ENCODE measurements around the gene THADA.
A peak's percentile ranks its signal among the peaks of the same experiment; 100 is the strongest.
"Not testable (repeated sequence)": the region's sequence is repeated elsewhere in the genome, so short reads cannot be mapped to it uniquely, and the experiment has no call there.

Gene THADA

DNA sequence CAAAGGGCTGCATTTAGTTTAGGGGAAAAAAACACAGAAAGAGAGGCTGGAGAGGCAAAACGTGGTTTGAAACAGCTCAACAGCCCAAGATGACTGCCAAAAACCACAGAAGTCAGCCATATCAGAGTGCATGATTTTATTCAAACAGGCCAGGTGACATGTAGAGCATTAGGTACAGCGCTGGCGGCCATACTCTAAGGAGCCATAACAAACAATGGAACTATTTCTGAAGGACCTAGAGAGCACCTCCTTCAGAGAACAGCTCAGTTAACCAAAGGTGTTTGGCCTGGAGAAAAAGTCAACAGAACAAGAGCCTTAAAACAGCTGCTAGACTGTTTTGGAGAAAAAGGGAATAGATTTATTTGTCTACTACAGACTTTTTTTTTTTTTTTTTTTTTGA is 2.6 kb downstream of the THADA start:
- no peak for DNase-seq

DNA sequence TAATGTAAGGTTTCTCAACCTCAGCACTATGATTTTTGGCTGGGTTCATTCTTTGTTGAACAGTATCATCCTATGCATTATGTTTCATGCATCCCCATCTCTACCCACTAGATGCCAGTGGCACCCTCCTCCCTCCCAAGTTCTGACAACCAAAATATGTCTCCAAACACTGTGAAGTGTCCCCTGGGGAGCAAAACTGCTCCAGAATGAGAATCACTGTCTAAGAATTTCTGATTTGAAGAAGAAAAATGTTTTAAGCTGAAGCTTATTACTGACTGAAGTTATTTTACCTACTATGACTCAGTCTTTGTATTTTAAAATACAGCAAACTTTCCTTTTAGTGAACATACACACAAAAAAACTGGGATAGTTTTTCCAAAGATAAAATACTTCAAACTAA is 3.4 kb downstream of the THADA start:
- no peak for DNase-seq

DNA sequence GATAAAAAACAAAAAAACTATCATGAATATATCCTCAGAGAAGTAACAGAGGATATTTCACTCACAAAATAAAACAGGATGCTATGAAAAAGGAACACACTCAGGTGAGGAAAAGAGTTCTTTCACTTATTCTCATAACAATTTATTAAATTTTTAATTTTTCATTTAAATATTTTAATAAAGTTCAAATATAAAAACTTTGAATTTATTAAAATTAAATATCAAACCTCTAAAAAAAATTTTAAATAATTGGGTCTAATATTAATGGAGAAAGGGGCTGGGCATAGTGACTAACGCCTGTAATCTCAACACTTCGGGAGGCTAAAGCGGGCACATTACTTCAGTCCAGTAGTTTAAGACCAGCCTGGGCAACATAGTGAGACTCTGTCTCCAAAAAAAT is 10.1 kb downstream of the THADA start:
- DNase-seq = no peak

DNA sequence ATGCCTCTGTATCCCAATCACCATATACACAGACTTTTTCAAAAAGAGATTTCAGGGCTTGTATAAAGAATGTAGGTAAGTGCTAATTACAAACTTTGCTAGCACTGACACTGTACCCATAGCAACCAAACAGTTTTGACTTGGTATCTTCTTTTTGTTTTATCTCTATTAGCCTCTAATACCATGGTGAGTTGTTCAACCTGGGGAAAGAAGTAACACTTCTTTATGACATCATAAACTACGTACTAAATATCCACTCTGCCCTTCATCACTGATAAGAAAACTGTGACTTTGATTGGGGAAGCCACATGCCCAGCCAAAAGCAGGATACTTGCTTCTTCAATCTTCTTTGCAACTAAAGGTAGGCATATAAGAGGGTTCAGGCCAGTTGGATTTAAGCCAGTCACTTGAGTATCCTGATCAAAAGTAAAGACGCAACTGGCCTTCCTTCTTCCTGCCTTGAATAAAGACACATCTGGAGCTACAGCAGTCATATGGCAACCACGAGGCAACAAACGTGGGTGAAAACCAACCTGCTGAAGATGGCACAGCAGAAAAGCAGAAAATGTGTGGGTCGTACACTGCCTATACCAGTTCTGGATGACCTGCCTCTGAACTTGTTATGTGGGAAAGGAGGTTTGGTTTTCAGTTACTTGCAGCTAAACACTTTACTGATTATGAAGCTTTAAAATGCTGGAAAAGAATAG is 16.4 kb downstream of the THADA start:
- DNase-seq = no peak

DNA sequence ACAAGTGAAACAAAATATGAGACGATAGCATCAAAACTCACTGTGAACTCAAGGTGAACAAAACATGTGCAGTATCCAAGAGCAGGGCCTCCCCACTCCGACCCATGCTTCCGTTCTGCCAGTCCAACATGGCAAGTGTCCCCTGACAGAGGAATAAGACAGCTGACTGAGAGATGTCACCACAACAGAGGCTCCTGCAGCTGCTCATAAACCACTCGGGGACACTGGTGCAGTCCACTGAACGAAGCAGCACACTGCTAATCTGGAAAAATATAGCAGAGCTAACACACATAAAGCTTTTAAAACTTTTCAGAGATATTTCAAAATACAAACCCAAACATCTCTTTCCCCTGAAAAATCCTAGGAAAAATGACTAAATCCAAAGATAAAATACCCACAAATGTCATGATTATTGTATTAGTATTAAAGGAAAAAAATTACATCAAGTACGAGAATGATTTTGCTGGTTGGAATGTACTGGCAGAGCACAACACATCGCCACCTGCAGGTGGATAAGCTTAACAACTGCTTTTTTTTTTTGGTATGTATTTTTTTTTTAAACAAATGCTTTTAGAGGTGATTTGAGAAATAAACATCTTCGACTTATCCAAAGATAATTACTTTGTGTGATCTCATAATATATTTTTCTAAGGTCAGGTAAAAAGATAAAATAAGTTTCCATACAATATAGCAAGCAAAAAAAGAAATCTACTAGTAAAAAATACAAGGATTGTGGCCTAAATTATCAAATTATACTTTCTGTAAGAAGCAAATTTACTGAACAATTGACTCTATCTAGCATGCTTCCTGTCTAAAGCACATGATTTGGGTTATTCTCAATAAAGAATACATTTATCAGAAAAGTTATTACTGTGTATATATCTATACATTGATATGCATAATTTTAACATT is 18.6 kb downstream of the THADA start:
- no peak for DNase-seq

DNA sequence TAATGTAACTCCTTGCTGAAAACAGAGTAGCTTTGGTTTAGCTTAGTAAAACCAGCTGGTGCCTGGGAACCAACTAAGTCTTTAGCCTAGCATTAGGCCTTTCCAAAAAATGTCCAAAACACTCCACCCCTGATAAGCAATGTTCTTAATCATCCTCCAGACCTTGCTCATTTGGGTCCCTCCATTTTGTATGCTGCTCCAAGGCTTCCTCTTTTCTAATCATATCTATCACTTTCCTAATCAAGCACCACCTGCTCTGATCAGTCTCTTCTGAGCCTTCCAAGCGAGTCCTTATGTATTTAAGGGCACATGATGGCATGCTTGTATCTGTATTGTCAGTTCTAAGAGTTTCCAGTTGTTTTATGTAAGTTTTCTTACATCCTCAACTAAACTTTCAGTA is 23.6 kb downstream of the THADA start:
- DNase-seq = no peak

DNA sequence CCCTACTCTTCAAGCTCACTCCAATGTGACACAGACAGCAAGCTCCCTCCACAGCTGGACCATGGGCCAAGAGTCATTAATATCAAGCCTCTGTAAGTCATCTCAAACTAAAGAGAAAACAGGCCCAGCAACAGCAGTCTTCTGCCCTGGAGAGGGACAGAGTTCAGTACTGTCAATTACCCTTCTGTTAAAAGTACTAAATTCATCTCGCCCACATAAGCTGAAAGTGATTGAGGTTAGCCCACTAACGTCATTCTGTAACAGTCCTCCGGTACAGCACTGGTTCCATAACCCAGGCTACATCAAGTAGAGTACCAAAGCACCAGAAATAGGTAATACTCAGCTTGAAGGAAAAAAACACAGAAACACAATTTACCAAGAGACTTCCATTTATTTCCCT is 25.9 kb downstream of the THADA start:
- peak; percentile 36 for DNase-seq

DNA sequence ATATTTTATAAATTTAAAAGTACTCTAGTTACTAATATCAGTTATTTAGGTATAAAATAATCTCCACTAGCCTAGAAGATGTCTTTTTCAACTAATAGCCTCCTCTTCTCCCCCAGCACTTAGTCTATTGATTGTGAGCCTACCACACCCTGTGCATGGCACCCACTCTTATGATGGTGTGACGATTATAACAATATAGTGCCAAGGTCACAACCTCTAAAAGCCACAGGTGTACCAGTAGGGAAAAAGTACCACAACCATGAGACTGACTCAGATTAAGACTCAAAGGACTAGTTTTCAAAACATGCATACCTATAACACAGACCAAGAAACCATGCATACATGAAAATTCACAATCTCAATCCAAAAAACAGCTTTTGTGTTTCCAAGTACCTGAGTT is 27.6 kb downstream of the THADA start:
- no peak for DNase-seq

DNA sequence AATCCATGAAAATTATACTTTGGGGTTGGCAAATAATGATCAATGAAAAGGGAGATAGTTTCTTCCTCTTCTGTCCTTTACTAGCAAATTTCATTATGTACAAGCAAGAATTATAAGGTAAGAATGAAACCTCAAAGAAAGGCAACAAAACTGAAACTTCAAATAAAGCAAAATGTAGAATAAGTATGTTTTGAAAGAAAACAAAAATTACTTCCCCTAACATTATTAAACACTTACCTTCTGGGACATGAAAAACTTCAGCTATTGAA is 29.4 kb downstream of the THADA start:
- DNase-seq = no peak

DNA sequence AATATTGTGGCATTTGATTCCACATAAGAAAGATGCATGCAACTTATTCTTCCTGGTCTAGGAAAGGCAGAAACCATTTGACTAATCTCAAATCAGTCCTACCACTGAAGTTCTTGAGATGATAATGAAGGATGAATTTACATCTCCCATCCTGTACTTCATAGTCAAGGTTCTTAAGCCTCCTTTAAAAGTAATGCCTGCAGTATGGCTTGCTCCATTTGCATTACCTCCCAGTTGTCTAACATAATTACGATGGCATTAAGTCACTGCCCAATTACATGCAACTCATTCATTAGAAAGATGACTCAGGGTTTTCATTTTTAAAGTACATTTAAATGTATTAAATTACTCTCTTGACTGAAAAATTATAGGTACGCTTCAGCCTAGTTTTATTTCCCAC is 32.2 kb downstream of the THADA start:
- DNase-seq = no peak

DNA sequence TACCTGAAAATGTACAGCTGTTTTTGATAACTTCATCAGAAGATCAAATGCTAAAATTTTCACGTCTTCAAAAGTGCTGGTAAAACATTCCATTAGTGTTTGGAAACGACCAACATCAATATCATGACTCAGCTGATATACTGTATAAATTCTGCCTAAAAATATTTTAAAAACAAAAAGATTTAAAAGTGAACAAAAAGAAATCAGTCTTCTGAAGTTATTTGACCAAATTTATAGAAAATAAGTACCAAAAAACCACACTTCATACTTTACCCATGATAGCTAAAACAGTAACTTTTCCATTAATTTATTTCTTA is 35.6 kb downstream of the THADA start:
- DNase-seq = no peak

DNA sequence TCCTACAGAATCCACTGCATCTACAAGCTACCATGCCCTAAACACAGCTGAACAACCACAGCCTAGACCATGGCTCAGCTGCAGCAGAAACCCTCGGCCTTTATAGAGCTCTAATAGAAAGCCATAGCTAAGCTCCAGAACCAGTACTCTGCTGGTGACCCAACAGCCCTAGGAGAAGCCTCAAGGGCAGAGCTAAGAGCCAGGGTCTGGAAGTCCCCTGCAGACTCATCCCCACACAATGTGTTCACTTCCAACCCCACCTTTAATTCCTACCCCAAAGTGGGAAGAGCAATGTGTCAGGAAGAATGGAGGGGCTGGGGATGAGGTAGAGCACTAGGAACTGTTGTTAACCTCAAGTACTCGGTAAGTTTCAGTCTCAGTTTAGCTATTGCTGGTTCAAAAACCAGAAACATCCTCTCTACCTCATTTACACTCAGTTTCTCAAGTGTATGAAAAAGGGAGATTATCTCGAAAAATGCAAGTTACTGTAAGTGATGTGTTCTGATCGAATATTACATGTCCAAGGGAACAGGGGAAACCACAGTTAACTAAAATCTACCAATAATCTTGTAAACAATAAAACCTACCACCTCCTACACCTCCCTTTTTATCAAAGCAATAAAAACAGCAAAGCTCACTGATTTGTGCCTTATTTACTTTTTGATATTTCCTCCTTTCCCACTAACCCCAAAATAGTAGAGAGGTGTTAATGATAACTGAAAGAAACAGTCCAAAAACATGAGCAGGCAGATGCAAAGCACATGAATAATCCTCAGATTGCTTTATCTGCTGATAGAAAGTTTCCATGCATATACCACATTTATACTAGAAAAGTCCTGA is 36.2 kb downstream of the THADA start:
- DNase-seq = no peak

DNA sequence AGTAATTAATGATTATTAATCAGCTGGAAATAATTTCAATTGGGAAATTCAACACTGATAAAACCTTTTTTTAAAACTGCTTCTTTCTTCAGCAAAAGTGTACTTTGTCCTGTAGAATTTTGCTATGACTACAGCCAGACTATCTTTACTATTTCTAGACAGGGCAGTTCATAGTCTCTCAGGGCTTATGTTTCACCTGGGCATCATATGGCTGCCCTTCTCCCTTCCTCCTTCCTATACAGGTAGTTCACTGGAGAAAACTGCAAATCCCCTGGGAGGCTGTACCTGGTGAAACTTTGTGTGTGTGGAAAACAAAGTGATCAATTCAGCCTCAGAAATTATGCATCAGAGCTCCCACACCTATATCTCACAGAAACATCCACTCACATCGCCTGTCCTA is 38.6 kb downstream of the THADA start:
- DNase-seq = no peak

DNA sequence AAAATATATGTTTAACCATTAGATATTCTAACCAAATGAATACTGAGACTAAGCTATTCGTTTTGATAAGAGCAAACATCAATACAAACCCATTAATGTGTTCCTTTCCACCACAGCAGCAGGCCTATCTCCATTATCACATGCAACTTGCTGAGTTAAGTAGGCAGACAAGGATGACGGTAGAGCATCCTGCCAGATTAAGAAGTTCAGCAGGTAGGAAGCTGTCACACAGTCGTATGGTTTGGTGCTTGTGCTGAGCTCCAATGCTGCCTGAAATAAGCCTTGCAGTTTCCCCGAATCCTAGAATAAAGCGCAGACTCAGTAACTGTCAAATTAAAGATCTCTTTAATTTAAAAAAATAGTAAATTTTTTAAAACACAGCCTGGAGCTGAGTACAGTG is 39.6 kb downstream of the THADA start:
- DNase-seq = no peak

DNA sequence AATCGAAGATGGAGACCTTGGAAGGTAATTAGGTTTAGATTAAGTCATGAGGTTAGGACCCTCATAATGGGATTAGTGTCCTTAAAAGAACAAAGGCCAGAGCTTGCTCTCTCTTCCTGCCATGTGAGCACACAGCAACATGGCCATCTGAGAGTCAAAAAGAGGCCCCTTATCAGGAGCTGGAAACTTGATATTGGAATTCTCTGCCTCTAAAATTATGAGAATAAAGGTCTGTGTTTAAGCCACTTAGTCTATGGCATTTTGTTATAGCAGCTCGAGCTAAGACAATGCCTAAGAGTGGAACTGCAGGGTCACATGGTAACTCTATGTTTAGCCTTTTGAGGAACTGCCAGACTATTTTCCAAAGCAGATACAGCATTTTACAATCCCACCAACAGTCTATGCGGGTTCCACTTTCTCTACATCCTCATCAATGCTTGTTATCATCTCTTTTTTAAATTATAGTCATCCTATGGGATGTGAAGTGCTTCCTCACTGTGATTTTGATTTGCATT is 42.4 kb downstream of the THADA start:
- no peak for DNase-seq

DNA sequence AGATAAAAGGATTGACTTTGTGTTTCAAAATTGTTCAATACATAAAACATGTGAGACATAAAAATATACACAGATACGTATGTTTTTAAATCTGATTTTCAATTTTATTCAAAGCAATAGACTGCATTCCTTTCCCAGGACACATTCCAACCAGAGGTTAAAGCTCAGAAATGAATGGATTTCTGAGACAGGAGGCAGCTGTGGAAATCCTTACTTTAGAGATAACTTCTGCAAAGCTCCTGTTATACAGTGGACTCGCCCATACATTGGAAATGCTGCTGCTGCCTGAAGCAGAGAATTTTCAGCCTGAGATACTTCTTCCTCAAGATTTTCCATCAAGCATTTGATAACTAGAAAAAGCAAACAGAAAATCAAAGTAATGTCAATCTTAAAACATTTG is 43.8 kb downstream of the THADA start:
- DNase-seq = no peak

DNA sequence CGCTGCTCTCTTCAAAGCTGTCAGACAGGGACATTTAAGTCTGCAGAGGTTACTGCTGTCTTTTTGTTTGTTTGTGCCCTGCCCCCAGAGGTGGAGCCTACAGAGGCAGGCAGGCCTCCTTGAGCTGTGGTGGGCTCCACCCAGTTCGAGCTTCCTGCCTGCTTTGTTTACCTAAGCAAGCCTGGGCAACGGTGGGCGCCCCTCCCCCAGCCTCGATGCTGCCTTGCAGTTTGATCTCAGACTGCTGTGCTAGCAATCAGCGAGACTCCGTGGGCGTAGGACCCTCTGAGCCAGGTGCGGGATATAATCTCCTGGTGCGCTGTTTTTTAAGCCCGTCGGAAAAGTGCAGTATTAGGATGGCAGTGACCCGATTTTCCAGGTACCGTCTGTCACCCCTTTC is 47.5 kb downstream of the THADA start:
- not testable (repeated sequence) for DNase-seq

DNA sequence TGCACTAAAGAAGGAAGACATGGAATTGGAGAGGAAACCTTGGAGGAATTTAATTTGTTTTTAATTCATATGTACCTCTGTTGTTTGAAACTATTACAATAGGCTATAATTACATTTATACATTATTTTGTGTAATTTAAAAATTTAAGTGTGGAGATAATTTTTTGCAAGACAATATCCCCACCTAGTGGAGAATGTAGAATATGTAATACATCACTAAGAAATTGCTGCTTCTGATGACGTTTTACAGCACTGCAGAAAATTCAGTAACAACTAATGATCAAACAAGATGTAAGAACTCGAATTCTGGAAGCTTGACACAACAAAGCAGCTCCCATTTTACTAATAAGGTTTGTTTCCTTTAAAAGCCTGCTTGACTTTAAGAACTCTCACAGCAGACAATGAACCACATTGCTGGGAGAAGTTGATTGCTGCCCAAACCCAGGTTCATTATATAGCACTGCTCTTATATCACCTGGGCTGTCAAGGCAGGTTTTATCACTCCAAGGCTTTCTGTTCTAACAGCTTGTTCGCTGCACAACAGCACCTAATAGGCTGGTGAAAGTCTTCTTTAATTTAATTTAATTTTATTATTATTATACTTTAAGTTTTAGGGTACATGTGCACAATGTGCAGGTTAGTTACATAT is 53.4 kb downstream of the THADA start:
- no peak for DNase-seq

DNA sequence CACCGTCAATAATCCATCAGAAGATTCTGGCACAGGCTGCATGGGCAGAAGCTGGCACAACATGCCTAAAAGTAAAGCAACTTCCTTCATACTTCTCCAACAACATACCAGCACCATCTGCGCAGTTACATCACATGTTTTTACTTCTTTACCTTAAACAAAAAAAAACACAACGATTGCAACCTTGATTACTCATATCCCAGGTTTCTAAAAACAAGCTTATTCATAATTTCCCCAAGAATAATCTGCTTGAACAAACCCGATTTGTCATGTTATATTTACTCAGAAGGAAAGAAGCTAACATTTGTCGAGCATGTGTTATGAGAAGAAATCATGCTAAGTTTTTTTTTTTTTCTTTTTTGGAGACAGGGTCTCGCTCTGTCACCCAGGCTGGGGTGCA is 54.7 kb downstream of the THADA start:
- DNase-seq = no peak

DNA sequence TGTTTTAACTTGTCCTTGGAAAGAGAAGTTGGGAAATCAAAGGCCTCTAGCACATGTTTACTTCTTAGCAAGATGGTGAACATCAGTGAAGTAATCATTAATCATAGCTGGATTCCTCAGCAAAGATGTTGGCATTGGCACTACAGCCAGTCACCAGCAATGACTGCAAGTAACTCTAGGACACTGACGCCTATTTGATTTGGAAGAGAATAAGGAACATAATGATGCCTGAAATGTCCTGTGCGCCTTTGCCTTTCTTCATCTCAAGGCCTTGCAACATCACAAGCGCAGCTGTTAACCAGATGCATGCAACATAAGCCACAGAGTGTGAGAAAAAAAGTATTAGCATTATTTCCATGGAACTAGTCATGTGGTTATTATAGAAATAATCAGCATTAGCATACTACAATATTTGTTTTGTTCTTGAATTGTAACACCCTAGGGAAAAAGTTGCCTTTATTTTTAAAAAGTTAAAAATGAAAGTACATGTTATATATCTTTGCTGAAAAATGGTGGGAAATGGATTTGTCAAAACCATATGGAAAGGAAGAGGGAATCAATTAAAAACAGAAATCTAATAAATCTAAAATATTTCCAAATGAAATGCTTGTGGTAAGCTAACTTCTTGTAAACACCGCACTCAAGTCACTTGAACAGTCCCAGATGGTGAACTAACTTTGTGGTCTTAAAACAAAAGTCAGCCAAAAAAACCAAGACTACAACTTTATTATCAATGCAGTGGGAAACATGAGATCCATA is 55.6 kb downstream of the THADA start:
- no peak for DNase-seq

DNA sequence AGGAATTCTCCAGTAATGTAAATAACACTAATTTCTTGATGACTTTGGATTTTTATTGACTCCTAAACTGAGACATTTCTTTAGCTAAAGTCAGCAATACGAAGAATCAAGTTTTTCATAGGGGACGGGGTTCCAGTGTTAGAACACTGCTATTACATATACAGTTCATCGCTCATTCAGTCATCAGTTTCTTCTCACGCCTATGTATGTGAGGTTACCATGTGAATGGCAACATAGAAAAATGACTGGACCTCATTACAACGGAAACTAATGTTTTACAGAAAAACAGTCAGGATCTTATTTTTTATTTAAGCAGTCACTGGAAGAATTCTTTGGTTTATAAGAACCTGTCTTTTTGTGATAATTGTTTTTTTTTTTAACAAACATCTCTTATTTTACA is 56.4 kb downstream of the THADA start:
- DNase-seq = no peak

DNA sequence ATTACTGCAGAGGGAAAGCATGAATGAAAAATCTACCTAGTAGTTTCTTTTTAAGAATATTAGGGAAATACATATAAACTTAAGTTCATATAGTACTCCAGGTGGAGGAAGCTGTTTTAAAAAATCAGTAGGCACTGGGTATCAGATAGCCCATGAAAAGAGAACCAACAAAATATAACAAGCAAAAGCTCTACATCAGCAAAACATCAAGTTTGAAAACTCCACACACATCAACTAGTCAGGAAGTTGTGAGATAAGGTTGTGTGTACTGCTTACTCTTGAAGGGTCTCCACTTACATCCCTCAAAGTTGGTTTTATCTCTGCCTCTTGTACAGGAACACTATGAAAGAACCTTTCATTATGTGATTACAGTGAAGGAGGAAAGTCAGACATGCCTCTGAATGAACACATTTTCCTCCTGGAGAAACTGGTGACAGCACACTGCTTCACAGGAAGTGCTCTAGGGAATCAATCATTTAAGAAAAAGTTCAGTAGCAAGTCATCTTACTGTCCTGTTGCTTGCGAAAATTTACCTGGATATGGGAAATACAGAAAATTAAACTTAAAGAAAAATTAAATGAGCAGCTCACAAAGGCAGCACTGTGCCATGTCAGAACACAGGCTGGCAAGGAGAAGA is 57.7 kb downstream of the THADA start:
- no peak for DNase-seq

Data from stimulated activated CD8-positive, alpha-beta memory T cell treated with anti-CD3 and anti-CD28 coated beads, Interleukin-4, amount 100 ng/mL, for 48 hours (primary cell).